Measurements from ENCODE around the gene PGLYRP3.
"Not testable (repeated sequence)": the region's sequence is repeated elsewhere in the genome, so short reads cannot be mapped to it uniquely, and the experiment has no call there.

The PGLYRP3 gene

DNA sequence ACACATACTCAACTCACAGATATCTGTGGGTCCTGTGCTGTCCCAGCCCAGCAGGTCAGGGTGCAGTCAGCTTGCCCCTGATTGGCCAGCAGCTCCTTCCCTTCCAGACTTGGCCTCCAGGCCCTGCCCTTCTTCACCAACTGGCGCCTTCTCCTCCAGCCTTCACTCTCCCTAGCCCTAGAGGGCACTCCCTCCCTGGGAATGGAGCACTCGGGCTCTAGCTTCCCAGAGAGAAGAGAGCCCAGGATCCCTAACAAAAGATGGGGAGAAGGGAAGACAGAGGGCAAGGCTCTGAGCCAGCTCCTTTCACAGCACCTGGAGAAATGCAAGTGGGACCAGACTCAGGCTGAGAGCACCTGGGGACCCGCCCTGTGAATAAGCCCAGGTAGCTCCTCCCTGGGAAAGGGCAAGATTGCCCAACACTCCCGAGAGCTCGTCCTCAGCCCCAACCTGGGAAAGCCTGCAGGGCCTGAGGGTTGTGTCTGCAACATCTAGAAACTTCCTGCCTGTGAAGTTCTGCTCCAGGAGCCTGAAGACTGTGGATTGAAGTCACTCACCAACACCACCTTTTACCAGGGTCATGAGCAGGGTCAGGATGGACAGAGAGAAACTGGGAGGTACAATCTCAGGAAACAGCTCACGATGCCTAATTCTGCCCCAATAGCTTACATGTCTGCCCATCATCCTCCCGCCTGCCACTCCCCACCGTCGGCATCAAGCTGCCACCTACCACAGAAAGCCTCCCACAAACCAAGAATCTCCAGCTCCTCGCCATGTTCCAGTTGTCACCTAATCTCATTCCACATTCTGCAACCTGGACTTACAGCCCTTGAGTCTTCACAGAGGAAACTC, 36.0 kb upstream of the PGLYRP3 start, which contains the start of gene PGLYRP4:
TSS of gene PGLYRP4 (minus strand) at position 331 of the 852 bp plus-strand sequence. CDS start 909 bp downstream, outside the sequence.
- DNase-seq = no peak

DNA sequence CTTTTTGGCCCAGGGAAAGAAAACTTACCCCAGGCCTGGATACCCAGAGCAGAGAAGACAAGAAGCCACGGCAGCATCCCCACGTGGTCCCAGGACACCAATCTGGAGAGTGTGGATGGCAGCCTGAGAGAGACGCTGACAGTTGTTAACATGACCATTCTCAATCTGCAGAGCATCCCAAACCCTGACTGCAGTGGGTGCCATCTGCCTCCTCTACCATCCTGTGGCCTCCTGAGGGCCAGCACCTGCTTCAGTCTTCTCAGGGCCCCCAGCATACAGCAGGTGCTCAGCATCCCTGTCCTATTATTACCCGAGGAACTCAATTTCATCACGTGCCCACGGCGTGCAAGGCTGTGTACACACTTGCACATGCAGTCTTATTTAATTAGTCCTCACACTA, 35.1 kb upstream of the PGLYRP3 start:
- DNase-seq = no peak

DNA sequence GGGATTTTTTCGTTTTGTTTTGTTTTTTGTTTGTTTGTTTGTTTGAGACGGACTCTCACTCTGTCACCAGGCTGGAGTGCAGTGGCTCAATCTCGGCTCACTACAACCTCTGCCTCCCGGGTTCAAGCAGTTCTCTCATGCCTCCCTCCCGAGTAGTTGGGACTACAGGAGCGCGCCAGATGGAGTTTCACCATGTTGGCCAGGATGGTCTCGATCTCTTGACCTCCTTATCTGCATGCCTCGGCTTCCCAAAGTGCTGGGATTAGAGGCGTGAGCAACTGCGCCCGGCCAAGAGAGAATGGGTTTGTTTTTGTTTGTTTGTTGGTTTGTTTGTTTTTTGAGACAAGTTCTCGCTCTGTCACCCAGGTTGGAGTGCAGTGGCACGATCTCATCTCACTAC, 34.3 kb upstream of the PGLYRP3 start:
- DNase-seq = not testable (repeated sequence)

DNA sequence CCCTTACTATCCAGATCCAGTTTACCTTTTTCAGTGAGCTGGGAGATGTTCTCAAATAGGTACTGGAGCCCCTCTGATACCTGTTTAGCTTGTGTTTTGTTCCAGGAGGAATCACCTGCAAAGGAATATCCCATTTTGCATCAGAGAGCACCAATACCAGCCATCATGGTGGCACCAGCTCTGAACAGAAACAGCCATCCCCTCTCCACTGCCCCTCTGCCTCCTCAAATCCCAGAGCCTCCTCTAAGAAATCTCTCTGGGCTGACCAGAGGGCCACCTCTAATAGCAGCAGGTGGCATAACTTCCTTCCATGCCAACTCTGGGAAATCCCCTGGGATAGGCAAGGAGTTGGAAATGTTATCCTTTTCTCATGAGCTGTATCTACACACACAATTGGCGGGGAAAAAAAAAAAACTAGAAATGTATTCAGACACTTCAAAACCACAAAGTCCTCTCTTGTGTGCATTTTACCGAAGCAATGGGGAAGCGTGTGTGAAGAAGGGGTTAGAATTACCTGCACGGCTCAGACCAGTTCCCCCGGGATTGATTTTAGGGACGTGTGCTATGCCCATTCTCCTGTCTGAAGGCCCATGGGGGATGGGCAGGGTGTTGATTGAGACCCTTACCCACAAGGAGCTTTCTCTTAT, 33.4 kb upstream of the PGLYRP3 start:
- DNase-seq = no peak

DNA sequence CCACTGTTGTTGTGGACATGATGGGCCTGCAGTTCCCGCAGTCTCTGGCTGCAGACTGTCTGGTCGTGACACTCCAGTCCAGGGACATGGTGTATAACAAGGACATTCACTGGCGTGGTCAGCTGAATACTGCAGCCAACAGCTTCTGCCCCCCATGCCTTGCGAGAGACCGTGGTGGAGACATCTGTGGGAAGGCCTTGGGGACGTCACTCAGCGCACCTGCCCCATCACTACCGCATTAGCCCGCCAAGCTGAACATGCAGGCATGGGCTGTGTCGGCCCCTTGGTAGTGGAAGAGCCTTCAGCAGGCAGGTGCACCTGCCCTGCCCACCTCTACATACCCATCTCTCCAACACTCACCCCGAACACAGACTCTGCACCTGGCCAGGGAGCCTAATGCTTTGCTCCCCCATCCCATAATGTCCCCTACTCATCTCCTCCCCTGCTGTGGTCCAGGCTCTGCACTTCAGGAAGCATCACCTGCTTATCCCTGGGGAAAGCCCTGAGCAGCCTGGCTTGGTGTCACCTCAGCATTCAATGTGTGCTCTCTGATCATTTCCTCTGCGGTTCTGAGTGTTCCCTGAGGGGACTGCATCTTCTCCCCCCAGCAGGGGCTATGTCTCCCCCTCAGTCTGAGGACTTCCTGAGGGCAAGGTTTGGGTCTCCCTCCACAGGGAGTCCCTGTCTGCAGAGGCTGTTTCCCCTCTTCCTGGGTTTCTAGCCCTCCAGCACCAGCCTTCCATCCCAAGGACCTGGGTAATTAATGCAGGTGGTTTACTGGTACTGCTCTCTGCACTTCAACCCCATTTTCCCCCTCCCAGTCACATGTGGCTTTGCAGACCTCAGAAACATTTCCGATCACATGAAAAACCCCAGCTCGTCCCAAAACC, 32.7 kb upstream of the PGLYRP3 start:
- DNase-seq = no peak

DNA sequence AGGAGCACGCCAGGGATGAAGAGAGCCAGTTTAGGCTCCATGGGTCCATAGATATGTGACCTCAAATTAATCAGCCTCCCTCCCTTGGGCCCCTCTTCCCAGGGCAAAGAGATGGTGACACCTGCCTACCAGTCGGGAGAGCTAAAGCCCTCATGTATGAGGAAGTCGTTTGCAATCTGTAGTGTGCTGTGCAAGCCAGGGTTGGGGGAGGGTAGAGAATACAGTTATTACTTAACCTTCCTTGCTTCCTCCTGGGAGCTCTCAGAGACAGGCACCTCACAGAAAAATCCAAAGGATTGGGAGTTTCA, 31.9 kb upstream of the PGLYRP3 start:
- no peak for DNase-seq

DNA sequence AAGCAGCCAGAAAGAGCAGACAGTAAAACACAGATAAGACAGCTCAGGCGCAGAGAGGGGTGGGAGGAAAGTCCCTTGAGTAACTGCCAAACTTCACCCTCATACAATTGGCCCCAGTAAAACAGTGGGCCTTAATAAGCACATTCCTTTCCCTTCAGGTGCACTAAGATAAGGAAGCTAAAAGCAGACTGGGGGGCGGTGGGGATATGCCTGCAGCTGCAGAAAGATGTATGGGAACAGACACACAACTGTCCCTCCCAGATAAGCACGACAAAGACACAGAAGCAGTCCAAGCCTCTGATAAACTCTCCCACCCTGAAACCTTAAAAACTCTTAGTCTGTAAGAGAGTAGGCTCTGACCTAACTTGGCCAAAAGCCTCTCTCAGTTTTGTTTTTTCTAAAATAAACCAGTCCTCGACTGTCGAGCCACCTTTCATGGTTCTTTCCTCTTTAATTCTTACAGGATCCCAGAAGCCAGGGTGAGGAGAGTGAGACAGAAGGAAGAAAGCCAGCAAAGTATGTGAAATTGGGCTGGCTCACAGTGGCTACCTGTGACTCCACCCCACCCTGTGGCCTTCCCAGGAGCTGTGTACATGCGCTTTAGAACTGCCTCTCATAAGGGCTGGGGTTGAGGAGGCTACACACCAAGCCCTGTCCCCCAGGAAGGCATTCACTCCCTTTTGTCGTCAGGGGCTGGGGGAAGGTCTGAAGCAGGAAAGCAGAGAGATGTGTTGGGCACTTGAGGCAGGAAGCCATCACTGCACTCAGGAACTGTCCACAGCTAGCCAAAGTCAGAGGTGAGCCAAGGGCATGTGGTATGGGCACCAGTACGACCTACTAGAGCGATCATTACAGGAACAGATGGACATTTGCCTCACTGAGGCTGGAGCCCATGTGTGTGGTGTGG, 31.3 kb upstream of the PGLYRP3 start:
- DNase-seq = no peak

DNA sequence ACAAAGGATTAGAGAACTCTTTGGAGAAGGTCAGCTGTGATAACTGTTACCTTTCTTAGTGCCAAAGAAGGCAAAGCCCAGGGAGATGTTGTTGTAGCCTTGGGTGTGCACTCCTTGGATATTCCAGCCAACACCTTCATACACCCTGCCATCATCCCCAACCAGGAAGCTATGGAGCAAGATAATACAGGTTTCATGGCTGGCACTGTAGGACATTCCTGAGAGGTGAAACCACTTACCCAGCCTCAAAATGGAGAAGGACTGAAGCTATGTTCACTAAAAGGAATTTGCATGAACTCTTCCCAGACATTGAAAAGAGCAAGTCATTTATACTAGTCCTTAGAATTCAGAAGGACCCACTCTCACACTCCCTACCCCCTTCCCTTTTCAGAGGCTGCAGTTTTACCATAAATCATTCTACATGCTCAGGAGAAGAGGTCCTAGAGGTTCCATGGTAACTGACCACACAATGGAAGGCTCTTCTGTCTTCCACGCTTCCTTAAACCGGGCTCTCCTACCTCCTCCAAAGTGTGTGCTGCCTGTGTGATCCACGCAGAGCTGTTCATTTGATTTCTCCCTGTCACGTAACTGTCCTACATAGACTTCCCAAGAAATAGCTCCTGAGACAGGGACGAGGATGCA, 30.4 kb upstream of the PGLYRP3 start:
- no peak for DNase-seq

DNA sequence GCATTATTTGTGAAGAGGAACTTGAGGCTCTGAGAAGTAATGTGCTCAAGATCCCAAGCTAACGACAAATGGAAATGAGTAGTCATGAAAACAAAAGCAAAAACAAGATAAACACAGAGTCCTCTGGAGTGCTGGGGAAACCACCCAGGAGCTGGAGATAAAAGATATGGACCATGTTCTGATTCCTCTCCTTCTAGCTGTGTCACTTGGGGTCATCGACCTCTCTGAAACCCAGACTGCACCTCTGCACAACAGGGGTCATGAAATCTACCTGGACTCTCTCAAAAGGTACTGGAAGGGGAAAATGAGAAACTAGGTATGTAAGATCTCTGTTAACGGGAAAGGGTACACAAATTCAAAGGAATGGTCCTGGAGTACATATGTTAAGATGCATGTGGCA, 29.4 kb upstream of the PGLYRP3 start:
- no peak for DNase-seq

DNA sequence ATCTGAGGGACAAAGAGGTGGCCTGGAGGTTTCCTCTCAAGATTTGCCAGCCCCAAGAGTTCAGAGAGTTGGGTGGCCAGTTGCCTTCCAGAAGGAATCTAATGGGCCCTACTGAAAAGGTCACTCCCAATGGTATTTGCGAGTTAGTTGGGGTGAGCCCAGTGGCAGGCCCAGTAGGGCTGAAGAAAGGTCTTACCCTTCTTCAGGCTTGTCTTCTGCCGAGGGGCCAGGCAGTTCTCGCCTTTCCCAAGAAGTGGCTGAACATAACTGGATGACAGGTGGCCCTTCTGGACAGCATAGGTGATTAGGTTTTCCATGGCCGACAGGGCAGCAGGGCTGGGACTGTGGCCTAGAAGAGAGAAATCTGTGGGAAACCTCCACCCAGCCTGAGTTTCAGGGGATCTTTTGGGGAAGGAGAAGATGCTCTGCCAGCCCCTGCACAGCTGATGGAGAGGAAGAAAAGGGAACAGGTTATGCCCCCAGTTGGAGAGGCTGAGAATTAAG, 28.7 kb upstream of the PGLYRP3 start:
- DNase-seq = no peak

DNA sequence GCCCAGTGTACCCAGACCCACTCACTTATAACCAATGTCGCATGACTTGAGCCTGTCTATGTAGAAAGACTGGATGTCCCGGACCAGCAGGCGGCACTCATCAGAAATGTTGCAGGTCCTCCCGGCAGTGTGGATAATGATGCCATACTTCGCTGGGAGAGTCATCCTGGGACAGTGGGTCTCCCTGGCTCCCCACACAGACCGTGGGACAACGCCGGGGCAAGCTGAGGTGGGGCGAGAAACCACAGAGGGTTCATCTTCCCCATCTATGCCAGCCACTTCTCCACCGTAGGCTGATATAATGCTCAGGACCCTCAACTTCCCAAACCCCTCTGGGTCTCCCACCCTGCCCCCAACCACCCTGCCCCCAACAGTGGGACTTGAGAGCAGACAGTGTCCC, 27.6 kb upstream of the PGLYRP3 start:
- DNase-seq = no peak

DNA sequence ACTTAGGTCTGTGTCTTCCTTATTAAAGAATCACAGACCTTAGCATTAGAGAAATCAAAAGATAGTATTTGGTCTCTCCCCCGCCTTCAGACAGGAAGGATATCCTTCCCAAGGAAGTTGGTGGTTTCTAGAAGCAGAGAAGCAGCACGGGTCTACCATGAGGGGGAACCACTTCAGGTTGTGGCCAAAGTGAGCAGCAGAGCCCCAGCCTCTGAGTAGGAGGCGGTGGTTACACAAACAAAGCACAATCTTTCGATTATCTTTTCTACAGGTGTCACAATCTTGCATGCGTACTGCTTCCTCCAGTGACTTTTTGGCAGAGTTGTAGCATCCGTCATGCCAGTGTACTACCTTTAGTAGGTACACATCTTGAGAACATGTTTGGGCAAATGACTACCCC, 27.1 kb upstream of the PGLYRP3 start:
- DNase-seq = no peak

DNA sequence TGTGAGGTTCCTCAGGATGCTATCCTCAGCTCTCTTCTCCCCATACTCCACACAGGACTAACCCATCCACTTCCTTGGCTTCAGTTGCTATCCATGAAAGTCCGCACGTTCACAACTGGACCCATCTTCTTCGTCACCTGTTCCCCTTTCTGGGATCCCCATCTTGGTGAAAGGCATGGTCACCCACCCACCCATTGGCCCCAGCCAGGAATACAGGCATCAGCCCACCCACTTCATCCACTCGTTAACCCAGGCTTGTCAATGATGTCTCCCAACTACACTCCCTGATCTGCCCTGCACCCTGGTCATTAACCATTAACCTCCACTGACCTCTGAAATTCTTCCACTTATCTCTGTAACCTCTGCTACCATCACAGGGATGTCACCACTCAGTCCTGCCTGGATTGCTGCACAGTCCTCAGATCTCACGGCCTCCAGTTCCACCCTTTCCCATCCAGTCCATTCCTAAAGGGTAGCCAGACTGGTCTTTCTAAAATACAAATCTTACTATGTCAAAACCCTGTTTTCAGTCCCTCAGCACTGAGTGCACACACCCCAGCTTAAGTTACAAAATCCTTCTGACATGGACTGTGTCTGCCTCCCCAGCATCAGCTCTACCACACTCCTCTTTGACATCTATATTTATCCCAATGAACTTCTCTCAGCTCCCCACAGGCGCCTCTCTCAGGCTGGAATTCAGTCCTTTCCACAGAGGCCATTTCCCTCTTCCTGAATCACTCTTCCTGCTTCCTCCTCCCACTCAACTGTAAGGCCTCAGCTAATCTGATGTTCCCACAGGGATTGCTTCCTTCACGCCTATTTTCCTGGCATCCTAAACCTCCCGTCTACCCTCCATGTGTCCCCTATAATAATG, 25.5 kb upstream of the PGLYRP3 start:
- no peak for DNase-seq

DNA sequence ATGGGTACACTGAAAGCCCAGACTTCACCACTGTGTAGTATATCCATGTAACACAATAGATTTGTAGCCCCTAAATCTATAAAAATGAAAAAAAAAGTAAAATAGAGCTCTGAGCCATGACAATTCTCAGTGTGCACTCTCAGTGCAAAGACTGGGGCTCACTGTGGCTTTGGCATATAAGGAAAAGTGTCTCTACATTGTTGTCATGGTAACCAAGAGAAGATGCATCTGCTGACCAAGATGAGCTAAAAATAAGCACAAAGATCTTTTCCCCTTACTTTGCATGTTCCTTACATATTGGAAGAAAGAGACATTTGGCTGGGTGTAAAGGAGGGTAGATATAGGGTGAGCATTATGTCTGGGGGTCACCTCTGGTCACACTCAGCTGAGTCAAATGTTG, 23.9 kb upstream of the PGLYRP3 start:
- no peak for DNase-seq

DNA sequence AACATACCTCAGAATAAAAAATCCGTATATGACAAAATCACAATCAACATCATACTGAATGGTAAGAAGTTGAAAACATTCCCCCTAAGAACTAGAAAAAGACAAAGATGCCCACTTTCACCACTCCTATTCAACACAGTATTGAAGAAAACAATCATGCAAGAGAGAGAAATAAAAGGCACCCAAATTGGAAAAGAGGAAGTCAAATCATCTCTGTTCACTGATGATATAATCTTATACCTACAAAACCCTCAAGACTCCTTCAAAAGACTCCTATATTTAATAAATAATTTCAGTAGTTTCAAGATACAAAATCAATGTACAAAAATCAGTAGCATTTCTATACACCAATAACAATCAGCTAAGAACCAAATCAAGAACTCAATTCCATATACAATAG, 21.1 kb upstream of the PGLYRP3 start:
- no peak for DNase-seq

DNA sequence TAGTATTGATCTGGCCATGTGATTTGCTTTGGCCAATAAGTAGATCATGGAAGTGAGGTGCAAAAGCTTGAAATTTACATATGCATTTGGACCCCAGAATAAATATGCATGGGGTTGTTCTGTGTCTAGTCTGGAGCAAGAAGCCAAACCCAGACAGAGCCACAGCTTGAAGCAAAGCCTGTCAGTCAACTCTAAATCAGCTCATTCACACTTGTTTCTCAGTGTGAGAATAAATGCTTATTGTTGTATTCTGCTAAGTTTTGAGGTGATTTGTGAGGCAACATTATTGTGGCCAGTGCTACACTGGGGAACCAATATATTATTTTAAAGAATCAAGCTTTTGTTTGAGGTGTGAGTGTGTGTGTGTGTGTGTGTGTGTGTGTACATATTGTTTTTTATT, 12.2 kb upstream of the PGLYRP3 start:
- no peak for DNase-seq

DNA sequence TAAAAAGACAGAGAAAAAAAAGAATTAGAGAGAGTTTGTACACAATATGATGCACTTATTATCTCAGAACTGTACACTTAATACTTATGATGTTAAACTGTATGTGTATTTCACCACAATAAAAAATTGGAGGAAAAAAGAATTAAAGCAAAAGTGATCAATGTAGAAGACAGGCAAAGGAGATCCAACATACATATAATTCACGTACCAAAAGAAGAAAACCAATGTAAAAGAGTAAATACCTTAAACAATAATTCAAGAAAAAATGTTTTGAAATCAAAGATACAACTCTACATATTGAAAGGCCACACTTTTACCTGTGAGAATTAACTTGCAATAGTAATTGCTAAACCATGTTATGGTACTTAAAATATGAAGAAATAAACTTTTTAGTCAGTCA, 9.8 kb upstream of the PGLYRP3 start:
- no peak for DNase-seq

DNA sequence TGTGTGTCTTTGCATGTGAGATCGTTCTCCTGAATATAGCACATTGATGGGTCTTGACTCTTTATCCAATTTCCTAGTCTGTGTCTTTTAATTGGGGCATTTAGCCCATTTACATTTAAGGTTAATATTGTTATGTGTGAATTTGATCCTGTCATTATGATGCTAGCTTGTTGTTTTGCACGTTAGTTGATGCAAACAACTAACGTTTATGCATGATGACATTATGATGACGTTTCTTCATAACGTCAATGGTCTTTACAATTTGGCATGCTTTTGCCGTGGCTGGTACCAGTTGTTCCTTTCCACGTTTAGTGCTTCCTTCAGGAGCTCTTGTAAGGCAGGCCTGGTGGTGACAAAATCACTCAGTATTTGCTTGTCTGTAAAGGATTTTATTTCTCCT, 5.4 kb upstream of the PGLYRP3 start:
- not testable (repeated sequence) for DNase-seq

DNA sequence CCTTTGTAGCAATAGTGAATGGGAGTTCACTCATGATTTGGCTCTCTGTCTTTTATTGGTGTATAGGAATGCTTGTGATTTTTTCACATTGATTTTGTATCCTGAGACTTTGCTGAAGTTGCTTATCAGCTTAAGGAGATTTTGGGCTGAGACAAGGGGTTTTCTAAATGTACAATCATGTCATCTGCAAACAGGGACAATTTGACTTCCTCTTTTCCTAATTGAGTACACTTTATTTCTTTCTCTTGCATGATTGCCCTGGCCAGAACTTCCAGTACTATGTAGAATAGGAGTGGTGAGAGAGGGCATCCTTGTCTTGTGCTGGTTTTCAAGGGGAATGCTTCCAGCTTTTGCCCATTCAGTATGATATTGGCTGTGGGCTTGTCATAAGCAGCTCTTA, 3.3 kb upstream of the PGLYRP3 start:
- DNase-seq = not testable (repeated sequence)

DNA sequence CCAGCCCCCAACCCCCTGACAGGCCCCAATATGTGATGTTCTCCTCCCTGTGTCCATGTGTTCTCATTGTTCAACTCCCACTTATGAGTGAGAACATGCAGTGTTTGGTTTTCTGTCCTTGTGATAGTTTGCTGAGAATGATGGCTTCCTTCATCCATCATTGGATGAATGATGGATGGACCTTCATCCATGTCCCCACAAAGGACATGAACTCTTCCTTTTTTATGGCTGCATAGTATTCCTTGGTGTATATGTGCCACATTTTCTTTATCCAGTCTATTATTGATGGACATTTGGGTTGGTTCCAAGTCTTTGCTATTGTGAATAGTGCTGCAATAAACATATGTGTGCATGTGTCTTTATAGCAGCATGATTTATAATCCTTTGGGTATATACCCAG, 1.6 kb upstream of the PGLYRP3 start:
- DNase-seq = not testable (repeated sequence)

DNA sequence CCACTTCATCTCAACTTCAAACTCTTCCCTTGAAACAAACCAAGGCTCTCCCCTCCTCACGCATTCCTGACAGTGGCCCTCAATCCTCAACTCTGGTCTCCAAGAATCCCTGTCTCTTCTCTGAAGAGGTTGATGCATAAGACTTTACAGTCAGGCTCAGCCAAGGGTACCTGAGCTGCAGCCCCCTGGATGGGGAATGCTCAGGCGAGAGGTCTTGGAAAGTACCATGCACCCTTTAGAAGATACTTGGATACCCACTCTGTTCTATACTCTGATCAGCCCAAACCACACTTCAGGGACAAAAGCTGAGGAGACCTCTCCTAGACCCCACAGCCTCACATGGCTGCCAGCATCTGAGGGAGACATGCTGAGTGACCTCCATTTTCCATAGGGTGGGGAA, 536 bp upstream of the PGLYRP3 start:
- DNase-seq = no peak

Measured in kidney glomerular epithelial cell (primary cell).